Activated CD8-positive, alpha-beta memory T cell treated with anti-CD3 and anti-CD28 coated beads for 36 hours (primary cell): ENCODE measurements around the gene CASZ1. TPM values are rescaled to one million over a fixed set of nuclear protein-coding genes. Genes with fewer than 3 reads are reported as not detected.

ENCODE experiments used
- CTCF ChIA-PET: fragments of 350-600 bp; sonication (Branson Sonifier 250); formaldehyde crosslinking; loops from one replicate; lab custom pipeline; 2021; ENCODE audit warnings: antibody characterized with exemption; lab: Charles Lee
- POLR2A ChIA-PET: fragments of 350-600 bp; sonication (Branson Sonifier 250); formaldehyde crosslinking; loops from one replicate; lab custom pipeline; 2021; ENCODE audit warnings: antibody characterized with exemption; lab: Charles Lee
- total RNA-seq, 2 experiments: library from RNA; stranded (reverse); gene quantifications; one replicate each; pipeline ENCODE4 v1.2.3, GENCODE V29; 2021

The CASZ1 gene
- total RNA-seq, 2 experiments from 2014 or later = 2.4 to 3.7 TPM

GRCh38 chr1:10653370-10654125 is 142.9 kb downstream of the CASZ1 start:
- ChIA-PET POLR2A (no interaction called here), CTCF (no interaction called here)

GRCh38 chr1:10652626-10653025 is 143.8 kb downstream of the CASZ1 start:
- ChIA-PET CTCF (no interaction called here), POLR2A (no interaction called here)

GRCh38 chr1:10651793-10652192 is 144.7 kb downstream of the CASZ1 start:
- POLR2A ChIA-PET = no interaction called here

GRCh38 chr1:10651389-10651766 is 145.1 kb downstream of the CASZ1 start:
- CTCF ChIA-PET = no interaction called here
- POLR2A ChIA-PET = no interaction called here

More at GRCh38 chr1:10651793-10652192, 144.7 kb downstream of the CASZ1 start:
- CTCF ChIA-PET = no interaction called here

- ChIA-PET POLR2A (no interaction called here), CTCF (no interaction called here)
These were observed 145.7 kb downstream of the CASZ1 start for GRCh38 chr1:10650556-10651388.

GRCh38 chr1:10649517-10650201 is 146.8 kb downstream of the CASZ1 start:
- ChIA-PET POLR2A (no interaction called here), CTCF (no interaction called here)

GRCh38 chr1:10648689-10649516 is 147.5 kb downstream of the CASZ1 start:
- POLR2A ChIA-PET = no interaction called here
- CTCF ChIA-PET = no interaction called here

GRCh38 chr1:10647414-10648170 is 148.9 kb downstream of the CASZ1 start:
- ChIA-PET CTCF (interaction anchor here (1.2 kb wide), 1 partner anchor 153 kb away, joined by 3 read pairs; no protein-coding TSS in a partner anchor), POLR2A (no interaction called here)

GRCh38 chr1:10646347-10646861 is 150.0 kb downstream of the CASZ1 start:
- POLR2A ChIA-PET = no interaction called here
- CTCF ChIA-PET = interaction anchor here (1.2 kb wide), 1 partner anchor 152 kb away, joined by 3 read pairs; no protein-coding TSS in a partner anchor

- ChIA-PET CTCF (no interaction called here), POLR2A (no interaction called here)
These were observed 151.9 kb downstream of the CASZ1 start for GRCh38 chr1:10644307-10645128.

GRCh38 chr1:10643607-10644306 is 152.7 kb downstream of the CASZ1 start:
- CTCF ChIA-PET = no interaction called here
- POLR2A ChIA-PET = no interaction called here

GRCh38 chr1:10642403-10643080 is 153.9 kb downstream of the CASZ1 start:
- ChIA-PET CTCF (no interaction called here), POLR2A (no interaction called here)

GRCh38 chr1:10641976-10642375 is 154.5 kb downstream of the CASZ1 start:
- ChIA-PET CTCF (no interaction called here), POLR2A (no interaction called here)

GRCh38 chr1:10640843-10641553 is 155.4 kb downstream of the CASZ1 start:
- ChIA-PET POLR2A (no interaction called here), CTCF (no interaction called here)

- ChIA-PET POLR2A (no interaction called here), CTCF (interaction anchor here (0.5 kb wide), 1 partner anchor 208 kb away, joined by 3 read pairs; no protein-coding TSS in a partner anchor)
These were observed 156.5 kb downstream of the CASZ1 start for GRCh38 chr1:10639775-10640578.
